GM19239 (cell line): ENCODE measurements around the gene RNF157.

Source experiments
- DNase-seq: peaks from one replicate; pipeline ENCODE4 v3.0.0; 2011; ENCODE audit warnings: low spot score; ENCODE audit not compliant: insufficient read length
- FAIRE-seq: peaks from 2 replicates; lab custom pipeline; 2011; peaks lifted over from hg19 to GRCh38; lab: Jason Lieb, UNC

The RNF157 gene

GRCh38 chr17:76104896-76105231, 135.4 kb downstream of the RNF157 start:
- FAIRE-seq, result no peak
- DNase-seq, result no peak

GRCh38 chr17:76104140-76104895, 136.0 kb downstream of the RNF157 start:
- FAIRE-seq, result no peak

GRCh38 chr17:76103274-76104139, 136.8 kb downstream of the RNF157 start, which contains the start of gene EXOC7:
EXOC7 (minus strand) TSS chr17:76103787; CDS start chr17:76103692, 95 bp downstream.
- FAIRE-seq (peak; percentile 96), DNase-seq (peak; percentile 93)

More at GRCh38 chr17:76104140-76104895, 136.0 kb downstream of the RNF157 start:
- no peak for DNase-seq

GRCh38 chr17:76102944-76103273, 137.4 kb downstream of the RNF157 start:
- FAIRE-seq (no peak), DNase-seq (no peak)

GRCh38 chr17:76097716-76098295, 142.5 kb downstream of the RNF157 start:
- FAIRE-seq (no peak), DNase-seq (no peak)

- FAIRE-seq (no peak), DNase-seq (no peak)
Measured at GRCh38 chr17:76095943-76096342, 144.3 kb downstream of the RNF157 start.

- FAIRE-seq (no peak), DNase-seq (no peak)
Measured at GRCh38 chr17:76094046-76094445, 146.2 kb downstream of the RNF157 start.

- no peak for DNase-seq
- no peak for FAIRE-seq
Measured at GRCh38 chr17:76092526-76093413, 147.5 kb downstream of the RNF157 start.
